ENCODE measurements around the gene FBL.
"Not testable (repeated sequence)": the region's sequence is repeated elsewhere in the genome, so short reads cannot be mapped to it uniquely, and the experiment has no call there.

DNA sequence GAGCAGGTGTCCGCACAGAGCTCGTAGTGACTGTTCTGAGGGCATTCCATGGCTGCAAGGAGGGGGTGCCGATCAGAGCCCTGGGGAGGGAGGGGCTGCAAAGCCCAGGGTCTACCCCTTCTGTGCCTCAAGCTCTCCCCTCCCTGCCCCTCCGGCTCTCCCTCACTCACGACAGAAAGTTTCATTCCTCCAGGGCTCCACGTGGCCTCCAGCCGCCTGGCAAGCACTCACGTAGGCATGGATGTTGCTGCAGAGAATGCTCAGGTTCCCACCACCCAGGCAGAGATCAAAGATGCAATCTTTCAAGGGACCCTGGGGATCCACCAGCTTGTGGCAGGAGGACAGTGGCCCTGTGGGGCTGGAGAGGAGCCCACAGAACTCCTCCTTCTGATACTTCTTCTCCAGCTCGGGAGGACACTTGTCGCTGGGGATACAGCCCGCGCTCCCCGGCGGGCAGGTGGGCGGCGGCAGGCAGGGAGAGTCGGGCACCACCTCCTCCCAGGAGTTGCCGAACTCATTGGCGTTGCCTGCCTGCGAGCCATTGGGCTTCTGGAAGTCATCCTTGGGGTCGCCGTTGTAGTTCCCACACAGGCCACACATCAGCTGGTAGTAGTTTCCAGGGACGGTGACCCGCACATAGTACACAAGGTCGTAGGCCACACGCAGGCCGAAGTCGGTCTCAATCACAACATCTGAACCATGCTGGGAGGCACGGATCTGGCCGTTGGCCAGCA is 39.8 kb upstream of the FBL start:
- not testable (repeated sequence) for TF ChIP-seq POLR2A (IDR thresholded peaks at IDR 0.05)
- TF ChIP-seq, protein P1, sequence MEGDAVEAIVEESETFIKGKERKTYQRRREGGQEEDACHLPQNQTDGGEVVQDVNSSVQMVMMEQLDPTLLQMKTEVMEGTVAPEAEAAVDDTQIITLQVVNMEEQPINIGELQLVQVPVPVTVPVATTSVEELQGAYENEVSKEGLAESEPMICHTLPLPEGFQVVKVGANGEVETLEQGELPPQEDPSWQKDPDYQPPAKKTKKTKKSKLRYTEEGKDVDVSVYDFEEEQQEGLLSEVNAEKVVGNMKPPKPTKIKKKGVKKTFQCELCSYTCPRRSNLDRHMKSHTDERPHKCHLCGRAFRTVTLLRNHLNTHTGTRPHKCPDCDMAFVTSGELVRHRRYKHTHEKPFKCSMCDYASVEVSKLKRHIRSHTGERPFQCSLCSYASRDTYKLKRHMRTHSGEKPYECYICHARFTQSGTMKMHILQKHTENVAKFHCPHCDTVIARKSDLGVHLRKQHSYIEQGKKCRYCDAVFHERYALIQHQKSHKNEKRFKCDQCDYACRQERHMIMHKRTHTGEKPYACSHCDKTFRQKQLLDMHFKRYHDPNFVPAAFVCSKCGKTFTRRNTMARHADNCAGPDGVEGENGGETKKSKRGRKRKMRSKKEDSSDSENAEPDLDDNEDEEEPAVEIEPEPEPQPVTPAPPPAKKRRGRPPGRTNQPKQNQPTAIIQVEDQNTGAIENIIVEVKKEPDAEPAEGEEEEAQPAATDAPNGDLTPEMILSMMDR (IDR thresholded peaks at IDR 0.05): not testable (repeated sequence)

All from esophagus squamous epithelium (tissue), 4 donors.